ENCODE measurements around the gene HVCN1. TPM values are rescaled to one million over a fixed set of nuclear protein-coding genes. Genes with fewer than 3 reads are reported as not detected.
A peak's percentile ranks its signal among the peaks of the same experiment; 100 is the strongest.

Gene HVCN1
- total RNA-seq, 2 experiments from 2014 or later, result 20.3 to 21.0 TPM

DNA sequence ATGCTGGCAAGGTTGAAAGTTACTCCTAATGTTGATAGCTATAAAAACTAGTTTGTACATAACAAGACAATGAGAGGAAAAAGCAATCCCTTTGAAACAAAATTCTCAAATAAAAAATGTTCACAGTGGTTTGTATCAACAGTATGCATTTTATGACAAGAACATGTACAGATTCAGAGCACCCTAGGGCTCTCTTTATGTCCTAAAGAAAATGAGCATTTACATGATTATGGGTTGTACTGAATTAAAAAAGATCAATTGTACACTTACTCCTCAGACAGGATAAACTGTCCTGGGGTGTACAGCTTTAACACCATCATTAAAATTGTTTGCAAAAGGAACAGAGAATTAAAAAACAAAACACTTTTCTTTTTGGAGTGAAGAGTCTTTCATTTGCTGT is 31.6 kb upstream of the HVCN1 start:
- Mint-ChIP-seq H3K36me3 (peaks cover 52% of the 10 kb centered on the region), H3K9me3 (no peaks in the 10 kb centered on the region), H3K4me1 (peaks cover 4% of the 10 kb centered on the region), H3K4me3 (no peak overlapping the region), H3K27me3 (no peaks in the 10 kb centered on the region), H3K27ac (no peak overlapping the region)
- DNase-seq (no peak), ATAC-seq (ENCODE audit: low read depth) (no peak)
- POLR2A ChIA-PET, result no interaction called here

DNA sequence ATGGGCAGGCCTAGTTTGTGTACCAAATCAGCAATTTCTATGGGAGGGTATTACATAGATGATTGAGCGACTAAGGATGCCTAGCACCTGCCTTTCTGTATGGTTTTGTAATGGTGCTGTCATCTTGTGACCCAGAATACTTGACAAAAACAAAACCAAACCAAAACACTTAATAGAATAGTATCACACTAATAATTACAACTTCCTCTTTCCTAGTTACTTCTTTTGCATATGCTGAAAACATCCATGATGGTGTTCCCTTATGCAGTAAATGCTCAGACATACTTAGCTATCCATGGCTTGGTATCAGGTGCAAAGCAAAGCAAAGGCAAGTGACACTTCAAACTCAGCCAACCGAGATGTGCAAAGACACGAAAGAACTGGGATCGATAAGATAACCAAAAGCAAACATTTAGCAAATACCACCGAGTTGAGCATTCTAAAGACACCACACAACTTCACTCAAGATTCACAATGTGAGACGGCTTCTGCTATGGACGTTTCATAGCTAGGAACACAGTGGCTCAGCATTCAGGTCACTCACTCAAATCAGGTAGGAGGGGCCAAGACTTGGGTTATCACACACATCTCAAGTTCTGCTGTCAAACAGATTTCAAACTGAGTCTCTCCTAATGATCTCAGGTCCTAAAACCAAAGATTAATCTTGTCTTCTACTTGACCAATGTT is 29.4 kb upstream of the HVCN1 start:
- H3K27ac Mint-ChIP-seq, result no peak overlapping the region
- H3K9me3 Mint-ChIP-seq, result no peaks in the 10 kb centered on the region
- H3K27me3 Mint-ChIP-seq, result no peaks in the 10 kb centered on the region
- DNase-seq (no peak), ATAC-seq (ENCODE audit: low read depth) (no peak)
- peaks cover 4% of the 10 kb centered on the region for H3K4me1 Mint-ChIP-seq
- H3K36me3 Mint-ChIP-seq, result peaks cover 40% of the 10 kb centered on the region
- no peak overlapping the region for H3K4me3 Mint-ChIP-seq
- POLR2A ChIA-PET, result no interaction called here

- Mint-ChIP-seq H3K36me3 (peaks cover 35% of the 10 kb centered on the region), H3K9me3 (no peaks in the 10 kb centered on the region), H3K4me3 (no peak overlapping the region), H3K27me3 (no peaks in the 10 kb centered on the region), H3K27ac (no peak overlapping the region), H3K4me1 (peaks cover 4% of the 10 kb centered on the region)
- ATAC-seq (ENCODE audit: low read depth), result no peak
- no peak for DNase-seq
- POLR2A ChIA-PET, result no interaction called here
Measured at GRCh38 chr12:110717037-110717436, 28.1 kb upstream of the HVCN1 start.

GRCh38 chr12:110708917-110709316 is 20.0 kb upstream of the HVCN1 start:
- Mint-ChIP-seq H3K4me3 (no peak overlapping the region), H3K9me3 (peaks cover 2% of the 10 kb centered on the region), H3K4me1 (peaks cover 4% of the 10 kb centered on the region), H3K36me3 (peaks cover 3% of the 10 kb centered on the region), H3K27me3 (peaks cover 2% of the 10 kb centered on the region), H3K27ac (no peak overlapping the region)
- ATAC-seq (ENCODE audit: low read depth) (no peak), DNase-seq (no peak)
- POLR2A ChIA-PET, result interaction anchor here (0.7 kb wide), 1 partner anchor 62 kb away, joined by 3 read pairs; no protein-coding TSS in a partner anchor

- Mint-ChIP-seq H3K27me3 (peaks cover 2% of the 10 kb centered on the region), H3K4me1 (peaks cover 4% of the 10 kb centered on the region), H3K4me3 (no peak overlapping the region), H3K36me3 (peaks cover 3% of the 10 kb centered on the region), H3K9me3 (peaks cover 2% of the 10 kb centered on the region), H3K27ac (no peak overlapping the region)
- no peak for DNase-seq
- POLR2A ChIA-PET, result no interaction called here
- ATAC-seq (ENCODE audit: low read depth), result no peak
Measured at GRCh38 chr12:110705309-110705708, 16.4 kb upstream of the HVCN1 start.

GRCh38 chr12:110704750-110705149 is 15.8 kb upstream of the HVCN1 start:
- H3K9me3 Mint-ChIP-seq, result peaks cover 2% of the 10 kb centered on the region
- H3K36me3 Mint-ChIP-seq, result peaks cover 3% of the 10 kb centered on the region
- no peak for DNase-seq
- peaks cover 4% of the 10 kb centered on the region for H3K4me1 Mint-ChIP-seq
- no peak overlapping the region for H3K27ac Mint-ChIP-seq
- POLR2A ChIA-PET, result no interaction called here
- ATAC-seq (ENCODE audit: low read depth), result peak; percentile 42
- H3K4me3 Mint-ChIP-seq, result no peak overlapping the region
- peaks cover 2% of the 10 kb centered on the region for H3K27me3 Mint-ChIP-seq

DNA sequence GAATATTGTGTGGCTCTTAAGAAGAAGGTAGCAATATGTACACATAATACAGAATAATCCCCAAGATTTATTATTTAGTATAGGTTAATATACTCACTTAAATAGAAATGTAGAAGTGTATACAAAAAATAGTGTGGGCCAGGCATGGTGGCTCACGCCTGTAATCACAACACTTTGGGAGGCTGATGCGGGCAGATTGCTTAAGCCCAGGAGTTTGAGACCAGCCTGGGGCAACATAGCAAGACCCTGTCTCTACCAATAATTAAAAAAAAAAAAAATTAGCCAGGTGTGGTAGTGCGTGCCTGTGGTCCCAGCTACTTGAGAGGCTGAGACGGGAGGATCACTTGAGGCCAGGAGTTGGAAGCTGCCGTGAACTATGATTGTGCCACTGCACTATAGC is 15.3 kb upstream of the HVCN1 start:
- Mint-ChIP-seq H3K36me3 (peaks cover 3% of the 10 kb centered on the region), H3K27ac (no peak overlapping the region), H3K4me3 (no peak overlapping the region), H3K9me3 (peaks cover 2% of the 10 kb centered on the region), H3K27me3 (peaks cover 2% of the 10 kb centered on the region), H3K4me1 (peaks cover 4% of the 10 kb centered on the region)
- no peak for ATAC-seq (ENCODE audit: low read depth)
- no peak for DNase-seq
- POLR2A ChIA-PET, result no interaction called here

GRCh38 chr12:110702081-110702480 is 13.2 kb upstream of the HVCN1 start:
- Mint-ChIP-seq H3K4me1 (peaks cover 14% of the 10 kb centered on the region), H3K27ac (no peak overlapping the region), H3K4me3 (no peak overlapping the region)

DNA sequence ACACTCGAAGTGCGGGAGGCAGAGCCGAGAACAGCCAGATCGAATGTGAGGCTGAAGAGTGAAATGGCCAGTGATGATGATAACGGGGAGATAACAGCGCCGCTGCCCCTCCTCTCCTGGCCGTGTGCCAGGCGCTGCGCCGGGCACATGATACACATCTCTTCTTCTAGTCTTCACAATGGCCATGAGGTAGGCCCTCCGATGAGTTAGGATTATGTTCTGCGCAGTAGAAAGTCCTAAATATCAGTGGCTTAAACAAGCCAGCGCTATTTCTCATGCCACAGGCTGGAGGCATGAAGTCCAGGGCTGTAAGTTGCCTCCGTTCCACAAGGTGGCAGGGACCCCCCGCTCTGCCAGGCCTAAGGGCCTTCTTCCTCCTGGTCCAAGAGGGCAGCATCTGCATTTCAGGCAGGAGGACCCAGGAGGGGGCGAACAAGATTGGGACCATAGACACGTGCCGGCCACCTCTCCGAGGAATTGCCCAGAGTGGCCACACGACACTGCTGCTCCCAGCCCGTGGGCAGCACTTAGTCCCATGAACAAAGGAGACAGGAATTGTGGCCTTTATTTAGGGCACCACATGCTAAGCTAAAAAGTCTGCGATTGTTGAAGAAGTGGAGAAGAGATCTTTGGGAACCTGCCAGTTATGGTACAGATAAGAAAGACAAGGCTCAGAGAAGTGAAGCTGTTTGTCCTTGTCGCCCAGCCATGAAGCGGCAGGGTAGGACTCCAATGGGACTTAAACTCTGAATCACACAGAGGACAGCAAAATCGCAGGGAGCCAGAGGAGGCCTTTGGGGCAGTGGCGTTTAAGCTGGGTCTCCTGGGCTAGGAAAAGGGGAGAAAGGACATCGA is 10.9 kb upstream of the HVCN1 start:
- DNase-seq, result no peak

More at GRCh38 chr12:110702081-110702480, 13.2 kb upstream of the HVCN1 start:
- POLR2A ChIA-PET, result no interaction called here
- H3K27me3 Mint-ChIP-seq, result peaks cover 2% of the 10 kb centered on the region
- no peaks in the 10 kb centered on the region for H3K36me3 Mint-ChIP-seq
- no peaks in the 10 kb centered on the region for H3K9me3 Mint-ChIP-seq
- no peak for ATAC-seq (ENCODE audit: low read depth)
- DNase-seq, result no peak

DNA sequence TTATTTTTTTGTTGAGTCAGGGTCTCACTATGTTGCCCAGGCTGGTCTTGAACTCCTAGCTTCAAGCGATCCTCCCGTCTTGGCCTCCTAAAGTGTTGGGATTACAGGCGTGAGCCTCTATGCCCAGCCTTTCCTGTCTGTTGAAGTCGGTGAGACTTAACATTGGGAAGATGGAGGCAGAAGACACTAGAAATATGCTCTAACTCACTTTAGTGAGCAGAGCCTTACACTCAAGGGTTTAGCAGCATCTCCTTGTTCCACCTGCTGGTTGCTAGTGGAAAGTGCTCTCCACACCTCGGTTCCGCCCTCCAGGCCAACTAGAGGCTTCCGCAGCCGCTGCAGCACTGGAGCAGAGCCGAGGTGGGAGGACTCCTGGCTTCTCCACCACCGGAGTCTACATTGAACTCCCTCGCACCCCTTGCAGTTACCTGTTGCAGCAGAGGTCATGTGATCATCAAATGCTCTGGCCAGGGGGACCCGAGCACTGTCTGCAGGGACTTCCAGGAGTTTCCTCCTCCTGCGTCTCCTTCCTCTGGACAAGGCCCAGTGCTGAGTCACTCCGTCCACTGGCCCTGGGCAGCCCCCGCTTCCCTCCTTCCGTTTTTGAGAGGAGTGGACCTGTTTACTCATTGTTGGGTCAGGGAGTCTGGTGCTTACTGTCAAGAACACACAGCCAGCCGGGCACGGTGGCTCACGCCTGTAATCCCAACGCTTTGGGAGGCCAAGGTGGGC is 9.4 kb upstream of the HVCN1 start:
- Mint-ChIP-seq H3K27ac (peak overlapping the region; percentile 94), H3K36me3 (no peaks in the 10 kb centered on the region), H3K4me3 (peak overlapping the region; percentile 51), H3K9me3 (no peaks in the 10 kb centered on the region), H3K27me3 (no peaks in the 10 kb centered on the region), H3K4me1 (peaks cover 13% of the 10 kb centered on the region)
- POLR2A ChIA-PET, result interaction anchor here (0.6 to 1.3 kb wide), 5 partner anchors 9 to 265 kb away, joined by 3 to 7 read pairs (median 3); partner anchors contain the start of gene ARPC3
- DNase-seq, result peak; percentile 76
- peak; percentile 100 for ATAC-seq (ENCODE audit: low read depth)

More for the DNA sequence above, 10.9 kb upstream of the HVCN1 start:
- Mint-ChIP-seq H3K4me1 (peaks cover 11% of the 10 kb centered on the region), H3K36me3 (no peaks in the 10 kb centered on the region), H3K9me3 (no peaks in the 10 kb centered on the region), H3K4me3 (no peak overlapping the region), H3K27ac (no peak overlapping the region), H3K27me3 (peaks cover under 1% of the 10 kb centered on the region)
- POLR2A ChIA-PET, result interaction anchor here (0.6 to 1.5 kb wide), 2 partner anchors 96 to 121 kb away, joined by 3 to 4 read pairs; no protein-coding TSS in a partner anchor
- ATAC-seq (ENCODE audit: low read depth), result no peak

- peak overlapping the region; percentile 27 for H3K27ac Mint-ChIP-seq
- POLR2A ChIA-PET, result interaction anchor here (0.6 to 1.3 kb wide), 4 partner anchors 8 to 247 kb away, joined by 3 to 7 read pairs (median 4); partner anchors contain the start of gene ARPC3
Measured at GRCh38 chr12:110697236-110697635, 8.3 kb upstream of the HVCN1 start.

GRCh38 chr12:110696283-110696682 is 7.4 kb upstream of the HVCN1 start:
- no peaks in the 10 kb centered on the region for H3K9me3 Mint-ChIP-seq
- no peak for ATAC-seq (ENCODE audit: low read depth)
- H3K4me1 Mint-ChIP-seq, result peaks cover 23% of the 10 kb centered on the region
- no peak for DNase-seq
- POLR2A ChIA-PET, result no interaction called here
- H3K36me3 Mint-ChIP-seq, result no peaks in the 10 kb centered on the region
- H3K27me3 Mint-ChIP-seq, result no peaks in the 10 kb centered on the region
- no peak overlapping the region for H3K27ac Mint-ChIP-seq
- H3K4me3 Mint-ChIP-seq, result no peak overlapping the region

More at GRCh38 chr12:110697236-110697635, 8.3 kb upstream of the HVCN1 start:
- DNase-seq (no peak), ATAC-seq (ENCODE audit: low read depth) (no peak)
- no peaks in the 10 kb centered on the region for H3K9me3 Mint-ChIP-seq
- peaks cover 15% of the 10 kb centered on the region for H3K4me1 Mint-ChIP-seq
- H3K27me3 Mint-ChIP-seq, result no peaks in the 10 kb centered on the region
- no peaks in the 10 kb centered on the region for H3K36me3 Mint-ChIP-seq
- H3K4me3 Mint-ChIP-seq, result no peak overlapping the region

DNA sequence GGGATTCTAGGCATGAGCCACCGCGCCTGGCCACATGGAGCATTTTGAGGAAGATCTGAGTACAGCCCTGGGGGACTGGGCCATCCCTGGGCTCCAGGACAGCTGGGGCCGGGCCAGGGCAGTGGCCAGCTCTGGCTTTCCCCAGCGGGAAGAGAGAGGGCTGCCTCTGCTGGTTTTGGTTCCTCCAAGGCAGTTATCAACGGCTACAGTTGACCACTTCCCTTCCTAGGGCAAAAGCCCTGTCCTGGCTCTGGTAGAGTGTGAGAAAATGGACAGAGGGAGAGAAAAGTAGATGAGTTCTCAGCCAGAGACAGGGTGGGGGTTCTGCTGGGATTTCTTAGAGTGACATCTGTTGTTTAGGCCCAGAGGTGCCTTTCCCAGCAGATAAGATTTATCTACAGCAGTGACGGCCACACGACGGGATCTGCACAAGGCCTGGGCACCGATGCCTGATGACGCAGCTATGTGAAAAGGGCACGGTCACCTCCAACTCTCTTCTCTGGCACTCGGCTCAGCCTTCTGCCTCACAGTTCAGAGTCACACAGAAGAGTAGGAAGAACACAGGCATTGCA is 5.5 kb upstream of the HVCN1 start:
- H3K27ac Mint-ChIP-seq, result peak overlapping the region; percentile 39
- no peaks in the 10 kb centered on the region for H3K27me3 Mint-ChIP-seq
- no peaks in the 10 kb centered on the region for H3K36me3 Mint-ChIP-seq
- no peak for DNase-seq
- H3K4me1 Mint-ChIP-seq, result peaks cover 34% of the 10 kb centered on the region
- H3K4me3 Mint-ChIP-seq, result no peak overlapping the region
- POLR2A ChIA-PET, result interaction anchor here (1.2 kb wide), 1 partner anchor 89 kb away, joined by 4 read pairs; no protein-coding TSS in a partner anchor
- ATAC-seq (ENCODE audit: low read depth), result no peak
- no peaks in the 10 kb centered on the region for H3K9me3 Mint-ChIP-seq
